ENCODE results near the gene PAQR6. TPM values are rescaled to one million over a fixed set of nuclear protein-coding genes. Genes with fewer than 3 reads are reported as not detected.

PAQR6 gene
- polyA plus RNA-seq, 1 donor from 2014 or later, result 16.8 TPM

GRCh38 chr1:156259805-156260204 is 11.9 kb upstream of the PAQR6 start:
- Histone ChIP-seq H3K9me3 (ENCODE audit: low read length) (no peaks in the 10 kb centered on the region), H3K9me2 (ENCODE audit: insufficient read depth, low read length) (no peaks in the 10 kb centered on the region), H4K20me1 (ENCODE audit: insufficient read depth) (no peaks in the 10 kb centered on the region), H3K79me2 (replicated peaks; ENCODE audit: insufficient read depth, low read length) (no peaks in the 10 kb centered on the region), H3K36me3 (ENCODE audit: insufficient read depth, low read length) (no peaks in the 10 kb centered on the region), H2AFZ (ENCODE audit: low read depth, low read length) (no peak overlapping the region), H3K27me3 (ENCODE audit: insufficient read depth, low read depth, low read length) (no peaks in the 10 kb centered on the region), H3F3A (ENCODE audit: insufficient read depth, low read length, poor library complexity, severe bottlenecking) (no peaks in the 10 kb centered on the region), H3K27ac (ENCODE audit: low read length) (no peak overlapping the region), H3K4me3 (ENCODE audit: low read length) (no peak overlapping the region), H3K4me2 (ENCODE audit: low read length) (no peak overlapping the region), H3K9ac (ENCODE audit: low read length) (no peak overlapping the region)
- TF ChIP-seq EZH2 (IDR thresholded peaks at IDR 0.05; ENCODE audit: borderline replicate concordance, insufficient read depth, low read length, poor library complexity, severe bottlenecking) (no peak), REST (IDR thresholded peaks at IDR 0.05; ENCODE audit: borderline replicate concordance) (no peak), SMC3 (conservative IDR thresholded peaks at IDR 0.05; ENCODE audit: poor library complexity) (no peak), RAD21 (conservative IDR thresholded peaks at IDR 0.05) (no peak), MXI1 (conservative IDR thresholded peaks at IDR 0.05; ENCODE audit: poor library complexity, severe bottlenecking) (no peak), POLR2AphosphoS5 (IDR thresholded peaks at IDR 0.05) (no peak), EP300 (conservative IDR thresholded peaks at IDR 0.05; ENCODE audit: poor library complexity, severe bottlenecking) (no peak), CTCF (IDR thresholded peaks at IDR 0.05; ENCODE audit: poor library complexity, severe bottlenecking) (no peak), TAF1 (IDR thresholded peaks at IDR 0.05; ENCODE audit: low read depth) (no peak)

GRCh38 chr1:156258859-156259258 is 11.0 kb upstream of the PAQR6 start:
- Histone ChIP-seq H3K27me3 (ENCODE audit: insufficient read depth, low read depth, low read length) (no peaks in the 10 kb centered on the region), H3F3A (ENCODE audit: insufficient read depth, low read length, poor library complexity, severe bottlenecking) (no peaks in the 10 kb centered on the region), H3K9me2 (ENCODE audit: insufficient read depth, low read length) (no peaks in the 10 kb centered on the region), H3K9ac (ENCODE audit: low read length) (no peak overlapping the region), H2AFZ (ENCODE audit: low read depth, low read length) (no peak overlapping the region), H3K79me2 (replicated peaks; ENCODE audit: insufficient read depth, low read length) (no peaks in the 10 kb centered on the region), H3K4me3 (ENCODE audit: low read length) (no peak overlapping the region), H4K20me1 (ENCODE audit: insufficient read depth) (no peaks in the 10 kb centered on the region), H3K4me2 (ENCODE audit: low read length) (no peak overlapping the region), H3K36me3 (ENCODE audit: insufficient read depth, low read length) (no peaks in the 10 kb centered on the region), H3K27ac (ENCODE audit: low read length) (no peak overlapping the region), H3K9me3 (ENCODE audit: low read length) (no peaks in the 10 kb centered on the region)
- TF ChIP-seq RAD21 (conservative IDR thresholded peaks at IDR 0.05), result no peak
- no peak for TF ChIP-seq EZH2 (IDR thresholded peaks at IDR 0.05; ENCODE audit: borderline replicate concordance, insufficient read depth, low read length, poor library complexity, severe bottlenecking)
- TF ChIP-seq SMC3 (conservative IDR thresholded peaks at IDR 0.05; ENCODE audit: poor library complexity), result no peak
- no peak for TF ChIP-seq MXI1 (conservative IDR thresholded peaks at IDR 0.05; ENCODE audit: poor library complexity, severe bottlenecking)
- no peak for TF ChIP-seq REST (IDR thresholded peaks at IDR 0.05; ENCODE audit: borderline replicate concordance)
- no peak for TF ChIP-seq POLR2AphosphoS5 (IDR thresholded peaks at IDR 0.05)
- no peak for TF ChIP-seq CTCF (IDR thresholded peaks at IDR 0.05; ENCODE audit: poor library complexity, severe bottlenecking)
- TF ChIP-seq TAF1 (IDR thresholded peaks at IDR 0.05; ENCODE audit: low read depth), result no peak
- no peak for TF ChIP-seq EP300 (conservative IDR thresholded peaks at IDR 0.05; ENCODE audit: poor library complexity, severe bottlenecking)

All from neural cell (in vitro differentiated cells).